Coronary artery (tissue), 2 donors: ENCODE results near the gene ACADS.

Experiments used
- DNase-seq: peaks from one replicate; pipeline ENCODE4 v3.0.0-alpha.2; 2017; ENCODE audit warnings: low spot score
- H3K27ac ChIP-seq, 2 donors: fragments of 200-600 bp; sonication (generic); one replicate each; pipeline ENCODE4 v1.5.1; 2016 to 2019
- H3K4me3 ChIP-seq: fragments of 200-600 bp; sonication (generic); 2 replicates; pipeline ENCODE4 v1.5.1; 2016; ENCODE audit warnings: mild to moderate bottlenecking, moderate library complexity
- CTCF ChIP-seq: fragments of 200-600 bp; sonication (generic); IDR thresholded peaks from one replicate; pipeline ENCODE4 v1.5.1; 2019; ENCODE audit warnings: antibody characterized with exemption

Gene ACADS

GRCh38 chr12:120700886-120701285 lies 24.7 kb upstream of the ACADS start:
- peak overlapping the region in 1 of 2 donors; percentile 4 for H3K27ac ChIP-seq
- no peak for DNase-seq

GRCh38 chr12:120702637-120703036 lies 23.0 kb upstream of the ACADS start:
- no peak for TF ChIP-seq CTCF
- no peak overlapping the region for H3K4me3 ChIP-seq

More at GRCh38 chr12:120700886-120701285, 24.7 kb upstream of the ACADS start:
- no peak overlapping the region for H3K4me3 ChIP-seq
- TF ChIP-seq CTCF = no peak

GRCh38 chr12:120703311-120703942 lies 22.2 kb upstream of the ACADS start:
- DNase-seq = no peak
- no peak for TF ChIP-seq CTCF
- H3K27ac ChIP-seq = no peak overlapping the region

More at GRCh38 chr12:120702637-120703036, 23.0 kb upstream of the ACADS start:
- H3K27ac ChIP-seq = no peak overlapping the region
- DNase-seq = no peak

GRCh38 chr12:120705618-120706017 lies 20.0 kb upstream of the ACADS start:
- no peak for TF ChIP-seq CTCF
- Histone ChIP-seq H3K27ac (no peak overlapping the region), H3K4me3 (no peak overlapping the region)
- no peak for DNase-seq

More at GRCh38 chr12:120703311-120703942, 22.2 kb upstream of the ACADS start:
- no peak overlapping the region for H3K4me3 ChIP-seq

GRCh38 chr12:120706029-120706428 lies 19.6 kb upstream of the ACADS start:
- Histone ChIP-seq H3K27ac (no peak overlapping the region), H3K4me3 (no peak overlapping the region)
- no peak for TF ChIP-seq CTCF
- DNase-seq = no peak

GRCh38 chr12:120708651-120709050 lies 17.0 kb upstream of the ACADS start:
- DNase-seq = no peak
- H3K4me3 ChIP-seq = no peak overlapping the region
- no peak overlapping the region for H3K27ac ChIP-seq
- no peak for TF ChIP-seq CTCF
